Stimulated activated CD4-positive, alpha-beta T cell treated with anti-CD3 and anti-CD28 coated beads, Interleukin-1b, Interleukin-23, amount 100 ng/mL, for 24 hours (primary cell): ENCODE results near the gene BBX.

Source experiments
- DNase-seq, 4 experiments: peaks; one replicate each; pipeline ENCODE4 v3.0.0-alpha.2; 2020; ENCODE audit warnings: low read depth in 4 of 4, low spot score in 1 of 4

BBX gene

DNA sequence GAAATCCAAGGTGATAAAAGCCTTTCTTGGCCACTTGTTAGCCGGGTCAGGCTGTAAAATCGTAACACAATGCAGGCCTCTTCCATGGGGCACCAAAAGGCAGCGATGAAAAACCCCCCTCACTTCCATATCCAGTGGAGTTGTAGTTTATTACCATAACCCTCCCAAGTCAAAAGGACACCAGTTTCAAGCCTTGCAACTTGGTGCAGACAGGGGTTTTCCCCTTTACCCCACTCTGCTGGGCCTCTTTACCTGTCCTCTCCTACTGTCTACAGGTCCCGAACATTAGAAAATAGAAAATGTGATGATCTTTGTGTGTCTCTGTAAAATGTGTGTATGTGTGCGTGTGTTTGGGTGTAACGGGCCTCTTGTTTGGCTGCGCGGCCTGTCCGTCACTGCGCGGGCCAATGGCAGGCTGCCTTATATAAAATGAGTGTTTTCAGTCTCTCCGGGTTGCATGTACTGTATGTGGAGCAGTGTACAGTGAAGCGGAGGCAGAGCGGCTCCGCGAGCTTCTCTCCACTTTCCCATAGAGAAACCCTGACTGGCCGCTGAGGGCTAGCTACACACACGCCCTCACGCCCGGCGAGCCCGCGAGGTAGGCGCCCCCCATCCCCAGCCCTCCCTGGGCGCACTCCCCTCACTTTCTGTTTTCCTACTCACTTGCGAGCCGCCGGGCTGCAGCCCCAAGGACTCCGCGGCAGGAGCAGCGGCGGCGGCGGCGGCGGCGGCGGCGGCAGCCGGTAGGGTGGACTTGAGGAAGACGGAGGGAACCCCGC, at the start of gene BBX:
Gene BBX (plus strand): TSS at position 453 of the 779 bp plus-strand sequence. CDS start 187,499 bp downstream, outside the sequence.
- DNase-seq = peak; percentile 76 to 84 (median 80)

- DNase-seq = no peak
Measured at GRCh38 chr3:107476462-107476861, 46.3 kb upstream of the BBX start.

DNA sequence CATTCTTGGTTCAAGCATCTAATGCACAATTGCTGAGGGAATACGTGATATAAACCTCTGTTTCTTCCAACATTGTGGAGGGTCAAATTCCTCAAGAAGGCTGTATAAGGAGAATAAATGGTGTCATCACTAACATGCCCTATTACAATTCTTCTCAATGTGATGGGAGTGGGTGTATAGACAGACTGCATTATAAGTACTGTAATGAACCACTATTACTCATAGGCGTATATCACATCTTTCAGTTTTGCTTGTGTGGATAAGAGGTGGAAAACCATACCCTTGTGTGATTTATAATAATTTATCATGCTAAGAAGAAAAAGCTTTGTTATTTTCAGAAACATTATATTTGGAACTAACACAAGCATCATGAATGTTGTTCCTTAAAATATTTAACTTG, 35.3 kb upstream of the BBX start:
- no peak for DNase-seq

DNA sequence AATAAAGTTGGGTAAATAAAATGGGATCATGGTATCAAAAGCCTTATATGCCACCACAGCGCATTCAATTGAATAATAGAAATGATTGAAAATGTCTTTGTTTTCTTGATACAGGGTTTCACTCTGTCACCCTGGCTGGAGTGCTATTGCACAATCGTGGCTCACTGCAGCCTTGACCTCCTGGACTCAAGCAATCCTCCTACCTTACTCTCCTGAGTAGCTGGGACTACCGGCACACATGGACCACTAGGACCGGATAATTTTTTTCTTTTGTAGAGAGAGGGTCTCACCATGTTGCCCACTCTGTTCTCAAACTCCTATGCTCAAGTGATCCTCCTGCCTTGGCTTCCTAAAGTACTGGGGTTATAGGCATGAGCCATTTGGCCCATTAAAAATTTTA, 33.8 kb upstream of the BBX start:
- DNase-seq = no peak

GRCh38 chr3:107493134-107493533, 29.6 kb upstream of the BBX start:
- DNase-seq = no peak

GRCh38 chr3:107496855-107497254, 25.9 kb upstream of the BBX start:
- DNase-seq = no peak

DNA sequence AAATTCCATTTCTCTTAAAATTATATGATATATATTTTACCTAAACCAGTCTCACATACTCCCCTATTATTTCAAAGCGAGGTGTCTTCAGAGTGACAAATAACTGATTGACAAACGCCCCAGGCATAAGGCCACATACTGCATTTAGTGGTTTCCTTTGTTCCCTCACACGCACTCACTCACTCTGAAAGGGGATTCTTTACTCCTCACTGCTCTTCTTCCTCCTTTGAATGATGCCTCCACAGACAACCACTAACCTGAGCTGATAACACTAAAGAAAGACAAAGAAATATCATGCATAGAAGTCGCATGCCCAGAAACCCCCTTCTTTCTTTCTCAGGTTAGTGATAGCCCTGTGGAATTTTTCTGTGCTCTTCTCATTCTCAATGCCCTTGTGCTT, 24.1 kb upstream of the BBX start:
- DNase-seq = no peak

DNA sequence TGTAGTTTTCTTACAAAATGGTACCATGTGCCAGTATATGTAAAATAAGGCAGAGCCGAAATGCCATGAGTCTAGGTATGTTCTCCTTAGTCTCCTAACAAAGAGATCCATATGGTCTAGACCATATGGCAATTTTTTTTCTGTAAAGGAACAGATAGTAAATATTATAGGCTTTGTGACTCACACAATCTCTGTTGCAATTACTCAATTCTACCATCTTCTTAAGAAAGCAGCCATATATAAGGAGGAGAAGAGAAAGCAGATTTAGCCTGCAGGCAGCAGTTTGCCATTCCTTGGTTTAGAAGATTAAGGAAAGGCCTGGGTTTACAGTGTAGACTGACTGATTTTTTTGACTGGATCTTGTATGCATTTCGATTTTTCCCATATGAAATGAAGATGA, 16.3 kb upstream of the BBX start:
- DNase-seq = no peak

DNA sequence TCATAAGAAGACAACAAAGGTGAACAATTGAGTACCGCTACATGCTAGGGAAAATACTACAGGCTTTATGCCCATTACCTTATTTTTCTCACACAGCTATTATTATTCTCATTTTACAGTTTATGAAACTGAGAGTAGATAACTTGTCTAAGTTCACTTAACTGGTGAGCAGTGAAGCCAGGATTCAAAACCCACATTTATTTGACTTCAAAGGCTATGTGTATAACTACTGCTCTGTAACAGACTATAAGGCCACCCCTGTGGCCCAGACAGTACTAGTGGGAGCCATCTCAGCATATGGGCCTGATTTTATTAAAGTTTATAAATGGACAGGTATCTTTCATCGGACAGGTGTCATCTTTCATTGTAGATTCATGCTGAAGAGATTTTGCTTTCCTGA, 14.4 kb upstream of the BBX start:
- DNase-seq = no peak

DNA sequence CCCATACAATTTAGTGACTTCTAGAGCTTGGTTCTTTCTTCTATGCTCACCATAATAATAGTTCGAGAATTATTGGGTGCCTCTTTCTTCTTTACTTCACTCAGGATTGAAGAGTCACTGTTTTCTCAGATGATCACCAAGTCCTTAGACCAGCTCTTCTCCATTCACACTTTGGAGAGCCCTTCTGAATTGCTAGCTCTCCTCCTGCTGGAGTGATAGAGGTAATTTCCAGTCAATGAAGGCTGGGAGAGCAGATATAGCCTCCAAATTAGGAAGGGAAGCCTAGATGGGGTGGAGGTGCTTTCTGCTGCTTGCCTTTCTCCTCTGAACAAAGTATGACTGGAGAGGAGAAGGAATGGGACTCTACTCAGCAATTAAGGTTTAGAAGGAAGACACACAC, 10.7 kb upstream of the BBX start:
- DNase-seq = no peak

- no peak for DNase-seq
Measured at GRCh38 chr3:107514453-107514852, 8.3 kb upstream of the BBX start.

GRCh38 chr3:107516475-107516874, 6.3 kb upstream of the BBX start:
- DNase-seq = no peak

DNA sequence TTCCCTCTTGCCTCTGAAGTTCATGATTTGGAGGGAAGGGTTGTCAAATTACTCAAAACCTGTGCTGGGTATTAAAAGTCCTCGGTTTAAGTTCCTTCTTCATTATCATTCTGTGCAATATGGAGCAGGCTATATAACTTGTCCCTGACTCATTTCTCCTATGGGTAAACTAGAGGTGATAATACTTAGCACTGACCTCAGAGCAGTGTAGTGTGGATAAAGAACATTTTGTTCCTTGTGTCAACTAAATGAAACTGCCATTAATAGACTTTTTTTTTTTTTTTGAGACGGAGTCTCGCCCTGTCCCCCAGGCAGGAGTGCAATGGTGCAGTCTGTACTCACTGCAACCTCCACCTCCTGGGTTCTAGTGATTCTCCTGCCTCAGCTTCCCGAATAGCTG, 2.2 kb upstream of the BBX start:
- DNase-seq = no peak

DNA sequence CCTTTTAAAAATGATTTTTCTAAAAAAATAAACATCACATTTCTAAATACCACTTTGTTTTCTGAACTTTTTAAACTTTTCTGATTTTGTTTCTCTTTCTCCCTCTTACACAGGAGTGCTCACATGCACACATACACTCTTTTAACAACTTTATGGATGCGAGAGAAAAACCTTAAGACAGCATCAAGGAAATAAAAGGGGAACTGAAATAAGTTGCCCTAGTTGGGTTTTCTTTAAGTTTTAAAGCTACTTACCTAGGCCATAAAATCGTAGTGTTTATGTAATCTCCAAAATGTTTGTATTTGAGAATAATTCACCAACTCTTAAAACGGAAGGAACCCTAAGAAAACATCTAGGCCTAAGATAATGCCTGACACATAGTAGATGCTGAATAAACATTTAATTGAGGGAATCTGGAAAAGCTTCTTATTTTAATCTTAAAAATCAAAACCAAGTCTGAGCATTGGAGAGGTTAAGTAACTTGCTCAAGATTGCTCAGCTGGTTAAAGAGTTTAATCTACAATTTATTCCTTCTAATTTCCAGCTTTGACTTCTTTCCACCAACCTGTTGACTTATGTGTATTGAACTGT, 1.2 kb upstream of the BBX start:
- no peak for DNase-seq

- no peak for DNase-seq
Measured at GRCh38 chr3:107523289-107523538, 452 bp downstream of the BBX start.

DNA sequence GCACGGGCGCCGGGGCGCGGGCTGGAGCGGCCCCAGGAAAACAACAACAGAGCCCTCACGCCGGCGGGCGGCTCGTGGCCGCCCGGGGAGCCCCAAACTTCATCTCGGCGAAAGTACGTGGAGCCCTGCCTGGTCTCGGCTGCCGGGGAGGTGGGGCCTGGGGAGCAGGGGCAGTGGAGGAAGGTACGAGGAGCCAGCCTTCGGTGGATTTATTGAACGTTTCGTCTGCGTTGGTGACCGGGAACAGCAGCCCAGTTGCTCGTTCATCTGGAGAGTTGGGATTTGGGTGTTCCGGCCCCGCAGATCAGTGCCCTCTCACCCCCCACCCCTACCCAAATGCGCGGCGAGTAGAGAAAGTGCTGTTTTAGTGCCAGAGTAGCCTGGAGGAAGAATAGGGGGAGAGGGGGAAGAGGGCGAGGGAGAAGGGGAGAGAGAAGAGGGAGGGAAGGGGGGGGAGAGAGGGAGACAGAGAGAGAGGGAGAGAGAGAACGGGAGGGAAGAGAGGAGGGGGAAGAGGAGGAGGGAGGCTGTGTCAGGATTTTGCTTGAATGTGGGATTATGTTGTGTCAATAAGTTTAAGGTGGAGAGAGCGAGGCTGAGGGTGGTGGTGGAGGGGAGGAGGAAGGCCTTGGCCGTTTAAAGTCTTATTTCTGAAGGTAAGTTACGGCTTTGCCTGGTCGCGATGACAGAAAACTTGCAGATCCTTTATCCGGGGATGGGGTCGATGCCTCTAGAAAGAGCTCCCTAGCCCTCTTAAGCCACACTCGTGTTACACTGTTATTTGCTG, 970 bp downstream of the BBX start:
- peak in 2 of 4 experiments; percentile 29 to 34 for DNase-seq

- DNase-seq = no peak
Measured at GRCh38 chr3:107524326-107524840, 1.6 kb downstream of the BBX start.

- peak in 2 of 4 experiments; percentile 17 for DNase-seq
Measured at GRCh38 chr3:107524841-107525643, 2.3 kb downstream of the BBX start.

- peak in 1 of 4 experiments; percentile 5 for DNase-seq
Measured at GRCh38 chr3:107525644-107526305, 3.0 kb downstream of the BBX start.

- DNase-seq = no peak
Measured at GRCh38 chr3:107531917-107532469, 9.2 kb downstream of the BBX start.
